CD4-positive, alpha-beta T cell treated with Interferon gamma for 1 hour (primary cell): Measurements from ENCODE around the gene PDE11A.

Experiments used
- DNase-seq: peaks from one replicate; pipeline ENCODE4 v3.0.0-alpha.2; 2020

PDE11A gene

DNA sequence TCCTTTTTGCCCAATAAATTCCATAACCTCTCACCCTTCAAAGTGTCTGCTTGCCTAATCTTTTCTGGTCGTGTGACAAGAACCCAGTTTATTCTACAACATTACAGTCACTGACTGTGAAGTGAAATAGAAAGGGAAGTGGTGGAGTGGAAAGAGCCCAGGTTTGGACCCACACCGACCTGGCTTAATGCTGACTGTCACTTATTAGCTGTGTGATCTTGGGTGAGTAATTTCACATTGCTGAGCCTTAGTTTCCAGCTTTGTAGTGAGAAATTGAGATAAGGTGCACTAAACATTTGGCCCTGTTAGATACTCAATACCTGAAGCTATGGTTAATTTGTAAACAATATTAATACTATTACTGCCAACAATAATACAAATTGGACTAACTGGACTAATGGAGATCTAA lies 388.9 kb downstream of the PDE11A start:
- no peak for DNase-seq

DNA sequence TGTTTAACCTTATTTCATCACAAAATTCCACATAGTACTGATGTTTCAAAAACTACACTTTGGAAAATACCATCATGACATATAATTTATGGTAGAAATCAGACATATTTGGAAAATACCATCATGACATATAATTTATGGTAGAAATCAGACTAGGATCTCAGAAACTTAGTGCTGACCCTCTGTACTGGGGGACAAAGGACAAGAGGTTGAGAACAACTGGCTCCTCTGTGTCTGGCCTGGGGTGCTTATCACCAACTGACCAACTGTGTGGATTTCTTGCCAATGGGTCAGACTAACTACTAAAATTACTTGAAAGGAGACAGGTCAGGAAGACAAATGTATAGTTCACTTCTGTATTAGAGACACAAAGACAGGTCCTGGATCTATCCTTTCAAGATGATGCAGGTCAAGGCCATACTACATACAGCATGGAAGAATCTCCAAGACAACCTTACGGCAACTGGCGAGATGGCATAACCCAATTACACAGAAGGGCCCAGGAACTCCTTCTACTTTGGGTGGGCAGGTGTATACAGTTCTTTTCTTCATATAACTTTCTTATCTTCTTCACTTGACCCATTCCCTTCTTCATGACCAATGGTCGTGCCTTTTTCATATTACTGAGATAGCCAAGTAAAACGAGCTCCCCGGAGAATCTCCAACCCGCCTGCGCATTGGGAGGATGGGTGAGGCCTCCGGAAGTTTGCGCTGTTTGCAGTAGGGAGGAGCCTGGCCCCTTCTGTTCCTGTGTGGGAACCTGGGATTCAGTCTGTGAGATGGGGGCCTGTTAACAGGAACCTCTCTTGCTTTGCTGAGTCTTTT lies 389.5 kb downstream of the PDE11A start:
- DNase-seq, result no peak

DNA sequence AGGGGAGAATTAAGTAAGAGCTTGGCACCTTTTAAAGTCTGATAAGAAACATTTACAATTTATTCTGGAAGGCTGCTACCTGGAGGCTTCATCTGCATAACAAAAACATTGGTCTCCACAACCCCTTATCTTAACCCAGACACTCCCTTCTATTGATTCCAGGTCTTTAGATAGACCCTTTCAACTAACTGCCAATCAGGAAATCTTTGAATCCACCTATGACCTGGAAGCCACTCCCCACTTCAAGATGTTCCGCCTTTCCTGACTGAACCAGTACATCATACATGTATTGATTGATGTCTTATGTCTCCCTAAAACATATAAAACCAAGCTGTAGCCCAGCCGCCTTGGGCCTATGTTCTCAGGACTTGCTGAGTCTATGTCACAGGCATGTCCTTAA lies 390.6 kb downstream of the PDE11A start:
- no peak for DNase-seq

DNA sequence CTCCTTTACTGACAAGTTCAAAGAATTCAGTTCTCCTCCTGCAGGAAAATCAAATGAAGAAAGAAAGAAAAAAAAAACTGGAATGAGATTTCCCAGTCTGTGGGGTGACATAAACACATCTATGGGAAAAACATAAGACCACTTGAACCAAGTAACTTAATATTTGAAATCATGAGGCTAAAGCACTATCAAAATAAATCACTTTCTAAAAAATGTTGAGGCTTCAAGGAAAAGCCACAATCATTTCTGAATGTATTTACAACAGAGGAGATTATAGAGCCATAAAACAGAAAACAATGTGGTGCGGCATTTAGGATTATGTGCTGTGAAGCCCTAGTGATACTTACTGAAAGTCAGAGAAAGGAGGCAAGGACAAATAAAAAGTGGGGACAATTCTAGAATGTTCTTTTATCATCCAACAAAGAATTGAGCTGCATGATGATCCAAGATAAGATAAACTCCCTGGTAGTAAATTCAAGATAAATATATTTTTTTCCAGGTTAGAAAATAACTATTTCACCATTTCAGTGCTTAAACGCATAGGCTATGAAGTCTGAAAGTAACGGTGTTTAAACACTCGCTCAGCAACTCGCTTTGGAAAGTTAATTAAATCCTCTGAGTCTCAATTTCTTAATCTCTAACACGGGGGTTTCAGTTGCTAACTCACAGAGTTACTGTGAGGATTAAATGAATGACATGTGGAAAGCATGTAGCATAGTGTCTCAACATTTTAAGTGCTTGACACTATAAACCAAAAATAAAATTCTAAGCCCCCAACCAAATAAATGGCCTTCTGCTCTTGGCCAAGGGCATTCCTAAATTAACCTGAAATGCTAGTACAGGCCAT lies 391.5 kb downstream of the PDE11A start:
- DNase-seq, result no peak

DNA sequence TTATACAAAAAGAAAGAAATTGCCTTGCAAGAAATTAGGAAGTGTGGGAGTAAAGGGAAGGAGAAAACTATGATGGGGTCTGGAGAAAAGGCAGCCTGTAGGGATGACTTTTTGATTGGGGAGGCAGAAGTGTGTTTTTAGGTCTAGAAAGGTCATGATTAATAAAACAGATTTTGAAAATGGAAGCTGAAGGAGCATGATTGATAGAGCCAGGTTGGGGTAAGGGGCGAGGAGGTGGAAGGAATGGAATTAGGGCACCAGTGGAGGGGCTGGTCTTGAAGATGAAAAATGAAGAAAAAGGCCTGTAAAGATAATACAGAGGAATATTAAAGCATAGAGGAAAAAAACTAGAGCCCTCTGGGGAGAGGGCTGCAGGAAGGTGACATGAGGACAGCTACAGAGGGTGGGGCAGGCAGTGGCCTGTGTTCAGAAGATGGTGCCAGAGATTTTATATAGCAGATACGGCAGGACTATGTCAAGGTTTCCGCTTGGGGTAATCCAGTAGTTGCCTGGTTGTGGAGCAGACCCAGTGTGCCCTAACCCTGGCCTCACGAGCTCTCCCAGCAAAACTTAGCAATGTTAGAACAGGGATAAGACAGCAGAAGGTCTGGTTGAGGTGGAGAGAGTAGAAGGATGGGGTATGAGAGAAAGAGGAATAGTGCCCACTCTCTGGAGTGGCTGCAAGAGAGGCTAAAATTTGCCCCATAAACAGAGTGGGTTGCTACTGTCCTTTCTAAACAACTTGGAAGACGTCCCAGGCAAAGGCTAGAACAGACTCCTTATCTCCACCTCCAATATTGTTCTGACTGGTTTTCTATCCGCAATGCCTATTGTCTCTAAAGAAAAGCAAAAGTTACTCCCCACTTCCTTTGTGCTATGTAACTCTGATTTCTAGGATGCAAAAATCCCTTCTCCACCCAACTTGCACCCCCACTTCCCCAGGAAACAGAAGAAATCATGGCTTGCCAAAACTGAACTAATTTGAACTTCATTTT lies 392.7 kb downstream of the PDE11A start:
- DNase-seq, result no peak

DNA sequence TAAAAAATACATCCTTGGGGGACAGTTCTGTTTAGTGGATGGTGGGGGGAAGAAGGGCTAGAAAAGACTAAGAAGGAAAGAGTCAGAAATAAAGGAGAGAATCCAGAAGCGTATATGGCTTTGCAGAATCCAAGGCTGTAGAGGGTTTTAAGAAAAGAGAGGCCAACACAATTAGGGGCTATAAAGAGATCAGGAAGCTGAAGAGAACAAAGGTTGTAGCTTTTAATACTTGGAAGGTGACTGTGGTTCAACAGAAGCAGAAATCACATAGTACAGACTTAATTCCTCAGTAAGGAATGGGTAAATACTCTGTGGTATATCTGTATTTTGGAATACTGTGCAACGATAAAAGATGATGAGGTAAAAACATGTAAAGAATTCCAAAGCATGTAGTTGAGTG lies 393.6 kb downstream of the PDE11A start:
- DNase-seq, result no peak

DNA sequence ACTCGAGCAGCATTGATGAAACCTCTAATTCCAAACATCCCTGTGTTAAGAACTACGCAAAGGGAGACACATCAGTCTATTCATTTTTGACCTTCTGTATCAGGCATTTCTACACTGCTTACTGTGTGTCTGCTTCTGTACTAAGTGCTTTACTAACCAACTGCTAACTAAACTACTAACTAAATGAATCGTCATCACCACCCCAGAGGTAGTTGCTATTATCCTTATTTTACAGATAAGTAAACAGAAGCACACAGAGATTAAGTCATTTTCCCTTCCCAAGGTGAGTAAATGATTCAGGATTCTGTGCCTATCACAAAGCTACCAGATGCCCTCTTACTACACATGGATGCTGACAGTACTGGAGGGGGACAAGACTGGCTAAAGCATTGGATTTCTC lies 395.9 kb downstream of the PDE11A start:
- DNase-seq, result no peak

DNA sequence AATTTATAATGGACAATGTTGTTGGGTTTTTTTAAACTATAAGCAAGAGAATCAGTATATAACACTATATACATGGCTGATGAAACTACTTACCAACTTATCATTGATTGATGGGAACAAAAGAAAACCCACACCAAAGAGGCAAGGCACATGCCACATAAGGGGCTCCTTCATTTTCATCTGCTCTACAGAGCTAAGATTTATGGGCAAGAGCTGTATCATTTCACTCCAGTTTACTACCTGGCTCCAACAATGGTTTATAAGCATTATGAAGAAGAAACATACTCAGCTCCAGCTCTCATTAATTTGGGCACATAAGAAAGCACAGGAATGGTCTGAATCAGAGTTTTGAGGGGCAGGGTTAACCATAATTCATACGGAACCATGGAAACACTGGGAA lies 396.8 kb downstream of the PDE11A start:
- DNase-seq, result no peak

DNA sequence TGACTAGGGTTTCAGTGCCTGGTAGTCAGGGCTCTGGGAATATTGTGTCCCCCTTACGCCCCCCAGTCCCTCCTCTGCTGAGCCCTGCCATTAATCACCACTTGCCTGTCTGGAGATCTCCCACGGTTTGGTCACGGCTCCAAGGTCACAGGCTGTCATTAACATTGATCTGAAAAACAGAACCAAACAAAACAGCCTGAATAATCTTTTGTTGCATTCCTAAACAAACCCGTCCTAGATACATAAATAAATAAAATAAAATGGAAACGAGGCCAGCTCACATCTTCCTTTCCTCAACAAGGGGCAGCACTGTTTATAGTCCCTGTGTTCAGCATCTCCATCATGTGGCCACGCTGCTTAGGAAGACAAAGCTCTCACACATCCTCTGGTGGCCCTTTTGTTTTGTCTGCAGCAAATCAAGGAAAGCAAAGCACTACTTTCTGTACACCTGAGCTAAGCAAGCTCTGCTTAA lies 397.2 kb downstream of the PDE11A start:
- no peak for DNase-seq

DNA sequence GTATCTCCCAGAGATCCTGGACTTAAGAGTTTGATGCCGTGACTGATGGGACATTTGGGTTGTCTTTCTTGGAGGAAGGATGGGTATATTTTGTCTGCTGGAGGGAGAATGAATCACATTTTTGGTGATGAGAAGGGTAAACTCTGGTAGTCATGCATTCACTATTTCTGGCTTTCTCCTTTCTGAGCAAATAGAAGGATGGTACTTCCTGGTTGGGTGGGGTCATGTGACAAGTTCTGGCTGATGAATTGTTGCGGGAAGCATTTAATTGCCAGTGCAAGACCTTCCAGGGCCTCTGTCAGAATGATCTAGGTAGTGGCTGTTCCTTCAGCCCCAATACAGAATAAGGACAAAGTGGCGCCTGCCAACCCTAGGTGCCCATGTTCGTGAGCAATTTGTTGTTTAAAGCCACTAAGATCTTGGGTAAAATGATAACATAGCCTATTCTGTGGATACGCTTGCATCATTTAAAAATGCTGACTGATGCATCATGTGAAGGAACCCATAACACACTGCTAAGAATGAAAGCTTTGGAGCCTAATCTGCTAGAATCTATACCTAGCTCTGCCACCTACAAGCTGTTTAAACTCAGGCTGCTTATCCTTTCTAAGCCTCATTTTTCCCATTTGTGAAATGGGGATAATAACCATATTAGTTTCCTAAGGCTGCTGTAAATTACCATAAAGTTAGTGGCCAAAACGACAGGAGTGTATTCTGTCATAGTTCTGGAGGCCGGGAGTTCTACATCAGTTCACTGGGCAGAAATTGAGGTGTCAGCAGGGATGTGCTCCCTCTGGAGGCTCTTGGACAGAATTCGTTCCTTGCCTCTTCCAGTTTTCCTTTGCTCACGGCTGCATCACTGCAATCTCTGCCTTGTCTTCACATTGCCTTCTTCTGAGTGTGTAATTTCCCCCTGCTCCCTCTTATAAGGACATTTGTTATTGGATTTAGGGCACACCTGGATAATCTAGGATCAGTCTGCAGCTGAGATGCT lies 398.7 kb downstream of the PDE11A start:
- DNase-seq, result no peak

DNA sequence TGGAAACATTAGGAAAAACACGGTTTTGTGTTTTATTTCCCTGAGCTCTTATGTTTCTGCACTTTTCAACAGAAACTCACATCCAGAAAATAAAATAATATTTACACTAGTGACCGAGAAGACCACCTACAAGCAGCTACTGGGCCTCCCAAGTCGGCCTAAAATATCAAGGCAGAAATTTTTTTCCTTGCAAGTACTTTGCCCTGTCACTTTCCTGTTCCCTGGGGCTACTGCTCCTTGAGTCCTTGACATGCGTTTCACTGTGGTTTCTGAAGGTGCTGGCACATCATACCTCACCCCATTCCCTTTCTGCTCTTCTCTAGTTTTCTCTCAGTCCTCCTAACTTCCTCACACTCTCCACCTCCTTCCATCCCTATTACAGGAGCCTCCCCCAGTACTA lies 400.9 kb downstream of the PDE11A start:
- no peak for DNase-seq

DNA sequence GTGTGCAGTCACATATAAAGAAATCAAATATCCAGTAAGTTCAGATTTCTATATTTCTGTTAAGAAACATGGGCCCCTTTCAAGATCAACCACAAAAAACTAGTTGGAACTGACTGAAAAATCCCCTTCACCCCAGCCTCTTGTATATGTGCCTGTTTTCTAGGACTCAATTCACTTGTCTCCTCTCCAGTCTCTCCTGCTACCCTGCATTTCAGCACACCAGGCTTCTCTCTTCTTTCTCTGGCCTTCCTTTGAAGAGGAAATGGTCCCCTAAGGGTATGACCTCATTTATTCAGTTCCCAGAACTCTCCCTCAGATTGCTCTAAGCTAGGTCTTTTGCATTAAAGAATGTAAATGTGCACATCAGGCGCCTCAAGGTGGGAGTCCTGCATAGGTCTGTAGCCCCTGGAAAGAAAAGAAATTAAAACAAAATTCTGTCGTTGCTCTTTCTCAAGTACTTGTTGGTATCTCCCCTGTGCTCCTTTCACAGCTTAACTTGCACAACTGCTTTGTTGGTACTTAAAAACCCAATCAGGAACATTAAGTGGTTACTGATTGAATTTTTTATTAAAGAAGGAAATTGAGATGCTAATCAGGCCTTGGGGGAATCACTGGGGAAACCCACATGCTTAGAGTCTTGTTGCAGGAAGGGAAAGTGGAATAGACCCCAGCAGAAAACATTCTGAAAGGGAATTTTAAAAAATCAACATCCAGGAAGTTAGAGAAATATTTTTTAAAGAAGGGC lies 401.6 kb downstream of the PDE11A start:
- DNase-seq, result no peak

DNA sequence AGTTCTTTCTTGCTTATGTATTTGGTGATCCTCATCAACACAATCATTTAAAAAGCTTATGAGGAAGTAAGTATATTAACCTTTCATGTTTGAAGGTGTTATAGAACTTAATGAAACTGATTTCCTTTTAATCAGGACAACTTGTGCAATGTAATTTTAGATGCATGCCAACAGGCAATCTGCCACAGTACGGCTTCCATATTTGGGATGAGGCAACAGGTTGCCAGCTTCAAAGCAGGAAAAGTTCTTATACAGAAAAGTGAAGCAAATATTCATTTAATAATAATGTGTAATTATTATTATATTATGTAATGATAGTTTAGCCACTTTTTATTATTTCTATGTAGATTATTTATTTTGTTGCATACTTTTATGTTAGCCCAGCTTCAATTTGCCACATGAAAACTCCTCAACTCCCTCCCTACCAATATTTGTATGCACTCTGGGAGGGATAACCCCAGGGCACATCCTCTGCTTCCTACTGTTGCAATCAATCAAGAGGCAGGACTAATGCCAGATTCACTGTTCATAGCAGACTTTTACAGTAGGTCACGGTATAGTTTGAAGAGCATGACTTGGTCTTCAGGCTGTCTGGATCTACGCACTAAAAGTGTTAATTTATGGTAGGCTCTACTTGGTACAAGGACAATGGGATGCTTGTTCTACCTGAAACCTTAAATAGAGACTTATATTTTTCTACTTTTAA lies 402.8 kb downstream of the PDE11A start:
- DNase-seq, result no peak

DNA sequence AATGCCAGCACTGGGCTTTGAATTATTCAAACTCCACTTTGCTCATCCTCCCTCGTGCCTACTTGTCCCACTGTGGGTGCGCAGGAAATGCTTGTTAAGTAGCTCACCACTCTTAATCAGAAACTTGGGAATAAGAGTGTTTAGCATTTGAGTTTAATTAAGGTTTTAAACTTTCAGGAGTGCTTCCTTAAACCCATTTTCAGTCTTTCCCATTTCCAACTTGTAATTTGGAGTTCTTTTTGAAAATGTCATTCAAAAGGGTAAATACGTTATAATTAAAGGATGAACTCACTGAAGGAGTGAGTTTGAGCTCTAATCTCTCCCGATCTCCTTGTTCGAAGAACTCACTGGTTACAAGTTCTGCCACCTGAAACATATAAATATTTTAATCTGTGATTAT lies 403.4 kb downstream of the PDE11A start:
- DNase-seq, result no peak

DNA sequence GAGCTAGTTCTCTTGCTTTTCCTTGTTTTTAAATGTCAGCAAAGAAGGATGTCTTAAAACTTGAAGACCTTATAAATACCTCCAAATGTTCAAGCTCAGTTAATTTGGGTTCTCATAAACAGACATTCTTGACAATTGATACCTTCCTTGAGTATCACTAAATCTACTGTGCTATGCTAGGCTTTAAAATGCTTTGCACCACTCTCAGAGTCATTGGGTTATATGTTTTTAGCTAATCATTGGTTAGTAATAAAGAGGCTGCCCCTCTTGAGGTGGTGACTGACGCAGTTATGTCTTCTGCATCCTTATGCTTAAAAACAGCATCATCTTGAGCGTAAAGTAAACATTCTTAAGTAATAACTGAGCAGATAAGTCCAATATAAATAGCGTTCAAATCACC lies 404.0 kb downstream of the PDE11A start:
- DNase-seq, result no peak

DNA sequence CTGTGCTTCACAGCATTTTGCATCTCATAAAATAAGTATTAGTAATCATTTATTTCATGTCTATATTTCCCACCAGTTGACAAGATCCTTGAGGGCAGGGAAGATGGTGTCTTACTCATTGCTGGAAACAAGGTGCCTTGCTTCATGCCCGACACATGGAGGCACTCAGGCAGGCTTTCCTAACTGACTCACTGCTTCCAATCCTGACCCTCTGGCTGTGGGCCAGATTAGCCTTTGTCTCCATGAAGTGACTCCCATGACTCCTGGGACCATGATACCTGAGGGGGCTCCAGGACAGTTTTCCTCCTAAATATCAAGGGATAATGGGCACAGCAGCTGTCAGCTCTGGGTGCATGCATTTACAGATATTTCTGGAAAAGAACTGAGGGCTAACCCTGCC lies 405.0 kb downstream of the PDE11A start:
- no peak for DNase-seq

DNA sequence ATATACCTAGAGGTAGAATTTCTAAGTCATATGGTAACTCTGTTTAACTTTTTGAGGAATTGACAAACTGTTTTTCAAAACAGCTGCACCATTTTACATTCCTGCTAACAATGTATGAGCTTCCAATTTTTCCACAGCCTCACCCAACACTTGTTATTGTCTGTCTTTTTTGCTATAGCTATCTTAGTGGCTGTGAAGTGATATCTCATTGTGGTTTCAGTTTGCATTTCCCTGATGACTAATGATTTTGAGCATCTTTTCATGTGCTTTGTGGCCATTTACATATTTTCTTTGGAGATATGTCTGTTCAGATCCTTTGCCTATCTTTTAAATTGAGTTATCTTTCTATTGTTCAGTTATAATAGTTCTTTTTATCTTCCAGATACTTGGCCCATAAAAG lies 406.2 kb downstream of the PDE11A start:
- no peak for DNase-seq

DNA sequence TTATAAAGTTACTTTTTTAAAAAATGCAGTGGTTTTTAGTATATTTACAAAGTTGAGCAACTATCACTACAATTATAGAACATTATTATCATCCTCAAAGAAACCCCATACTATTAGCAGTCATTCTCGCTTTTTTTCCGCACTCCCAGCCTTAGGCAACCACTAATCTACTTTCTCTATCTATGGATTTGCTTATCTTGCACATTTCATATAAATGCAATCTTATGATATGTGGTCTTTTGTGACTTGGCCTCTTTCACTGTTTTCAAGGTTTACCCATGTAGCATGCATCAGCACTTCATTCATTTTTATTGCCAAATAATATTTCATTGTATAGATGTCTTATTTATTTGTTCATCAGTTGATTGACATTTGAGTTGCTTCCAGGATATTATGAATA lies 406.6 kb downstream of the PDE11A start:
- no peak for DNase-seq

DNA sequence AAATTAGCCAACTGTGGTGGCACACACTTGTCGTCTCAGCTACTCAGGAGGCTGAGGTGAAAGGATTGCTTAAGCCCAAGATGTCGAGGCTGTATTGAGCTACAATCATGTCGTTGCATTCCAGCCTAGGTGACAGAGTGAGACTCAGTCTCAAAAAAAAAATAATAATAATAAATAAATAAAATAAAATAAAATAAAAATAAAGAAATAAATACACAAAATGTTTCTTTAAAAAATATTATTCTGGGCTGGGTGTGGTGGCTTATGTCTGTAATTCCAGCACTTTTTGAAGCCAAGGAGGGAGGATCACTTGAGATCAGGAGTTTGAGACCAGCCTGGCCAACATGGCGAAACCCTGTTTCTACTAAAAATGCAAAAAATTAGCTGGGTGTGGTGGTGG lies 407.2 kb downstream of the PDE11A start:
- DNase-seq, result no peak

DNA sequence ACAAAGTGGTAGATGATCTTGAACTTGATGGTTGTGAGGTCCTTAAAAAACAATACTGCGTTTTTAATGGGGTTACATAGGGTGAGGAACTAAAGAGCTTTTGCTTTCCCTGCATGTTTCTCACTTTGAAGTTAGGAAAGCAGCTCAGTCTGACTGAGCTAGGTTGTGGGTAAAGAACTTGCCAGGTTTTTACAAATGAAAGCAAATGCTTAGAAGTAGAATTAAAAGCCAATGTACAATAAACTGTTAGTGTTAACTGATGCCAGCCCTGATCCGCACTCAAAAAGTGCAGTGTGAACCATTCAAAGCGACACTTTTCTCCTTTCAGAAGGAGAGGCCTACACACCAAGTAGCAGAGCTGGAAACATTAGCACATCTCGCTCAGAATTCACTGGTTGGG lies 409.7 kb downstream of the PDE11A start:
- DNase-seq, result no peak
